ENCODE results near the gene VASN. TPM values are rescaled to one million over a fixed set of nuclear protein-coding genes. Genes with fewer than 3 reads are reported as not detected.

Gene VASN
- total RNA-seq, 2 donors from 2014 or later = 10.4 to 12.1 TPM

- Histone ChIP-seq H3K4me3 (ENCODE audit: low read length) (no peak overlapping the region), H3K27me3 (ENCODE audit: control insufficient read depth, insufficient read depth, low read length, poor library complexity, severe bottlenecking) (no peaks in the 10 kb centered on the region), H3K27ac (ENCODE audit: low read depth, low read length) (no peak overlapping the region), H3K9me3 (ENCODE audit: control insufficient read depth, low read length) (no peaks in the 10 kb centered on the region), H3K9ac (ENCODE audit: extremely low read depth, low read length, poor library complexity, severe bottlenecking) (no peak overlapping the region), H3K36me3 (ENCODE audit: control insufficient read depth, insufficient read depth, low read length) (no peaks in the 10 kb centered on the region), H3K4me1 (ENCODE audit: control insufficient read depth, insufficient read depth, low read length) (peaks cover 7% of the 10 kb centered on the region)
- no peaks in the 10 kb centered on the region for H3K9me3 Mint-ChIP-seq
- no peak overlapping the region for H3K27ac Mint-ChIP-seq
- DNase-seq = no peak
- no peak for TF ChIP-seq CTCF (conservative IDR thresholded peaks at IDR 0.05)
- 93% methylated on average over 4 to 6 of the region's 6 CpGs for WGBS, 2 experiments (ENCODE audit: insufficient coverage in 1 of 2, insufficient read length in 1 of 2)
- H3K36me3 Mint-ChIP-seq (ENCODE audit: low read depth) = no peaks in the 10 kb centered on the region
- H3K4me1 Mint-ChIP-seq = peaks cover 3% of the 10 kb centered on the region
- no peak overlapping the region for H3K4me3 Mint-ChIP-seq
- no peaks in the 10 kb centered on the region for H3K27me3 Mint-ChIP-seq (ENCODE audit: insufficient read depth)
Observed at GRCh38 chr16:4325253-4325758, 46.3 kb upstream of the VASN start.

GRCh38 chr16:4327386-4328045 lies 44.1 kb upstream of the VASN start:
- H3K9me3 Mint-ChIP-seq = no peaks in the 10 kb centered on the region
- H3K4me1 Mint-ChIP-seq = peaks cover 3% of the 10 kb centered on the region
- Histone ChIP-seq H3K9me3 (ENCODE audit: control insufficient read depth, low read length) (no peaks in the 10 kb centered on the region), H3K36me3 (ENCODE audit: control insufficient read depth, insufficient read depth, low read length) (no peaks in the 10 kb centered on the region), H3K27ac (ENCODE audit: low read depth, low read length) (no peak overlapping the region), H3K27me3 (ENCODE audit: control insufficient read depth, insufficient read depth, low read length, poor library complexity, severe bottlenecking) (no peaks in the 10 kb centered on the region), H3K9ac (ENCODE audit: extremely low read depth, low read length, poor library complexity, severe bottlenecking) (peak overlapping the region; percentile 44), H3K4me1 (ENCODE audit: control insufficient read depth, insufficient read depth, low read length) (peaks cover 7% of the 10 kb centered on the region), H3K4me3 (ENCODE audit: low read length) (peak overlapping the region; percentile 71)
- no peak overlapping the region for H3K27ac Mint-ChIP-seq
- TF ChIP-seq CTCF (conservative IDR thresholded peaks at IDR 0.05) = no peak
- no peaks in the 10 kb centered on the region for H3K36me3 Mint-ChIP-seq (ENCODE audit: low read depth)
- H3K4me3 Mint-ChIP-seq = peak overlapping the region; percentile 50
- WGBS, 2 experiments (ENCODE audit: insufficient coverage in 1 of 2, insufficient read length in 1 of 2) = 10 to 22% methylated on average over 13 to 56 of the region's 57 CpGs
- H3K27me3 Mint-ChIP-seq (ENCODE audit: insufficient read depth) = no peaks in the 10 kb centered on the region
- peak; percentile 69 for DNase-seq

- H3K4me1 ChIP-seq (ENCODE audit: control insufficient read depth, insufficient read depth, low read length) = peaks cover 7% of the 10 kb centered on the region
- DNase-seq = peak; percentile 95
- peaks cover 3% of the 10 kb centered on the region for H3K4me1 Mint-ChIP-seq
- H3K27ac ChIP-seq (ENCODE audit: low read depth, low read length) = peak overlapping the region; percentile 57
- H3K36me3 ChIP-seq (ENCODE audit: control insufficient read depth, insufficient read depth, low read length) = no peaks in the 10 kb centered on the region
- TF ChIP-seq CTCF (conservative IDR thresholded peaks at IDR 0.05) = peak; percentile 81
- peak overlapping the region; percentile 50 for H3K4me3 Mint-ChIP-seq
- no peaks in the 10 kb centered on the region for H3K9me3 Mint-ChIP-seq
- peak overlapping the region; percentile 71 for H3K4me3 ChIP-seq (ENCODE audit: low read length)
- H3K27me3 Mint-ChIP-seq (ENCODE audit: insufficient read depth) = no peaks in the 10 kb centered on the region
- H3K36me3 Mint-ChIP-seq (ENCODE audit: low read depth) = no peaks in the 10 kb centered on the region
- H3K9ac ChIP-seq (ENCODE audit: extremely low read depth, low read length, poor library complexity, severe bottlenecking) = peak overlapping the region; percentile 44
- no peaks in the 10 kb centered on the region for H3K9me3 ChIP-seq (ENCODE audit: control insufficient read depth, low read length)
- no peaks in the 10 kb centered on the region for H3K27me3 ChIP-seq (ENCODE audit: control insufficient read depth, insufficient read depth, low read length, poor library complexity, severe bottlenecking)
- H3K27ac Mint-ChIP-seq = no peak overlapping the region
- WGBS, 2 experiments (ENCODE audit: insufficient coverage in 1 of 2, insufficient read length in 1 of 2) = 21 to 26% methylated on average over 3 to 30 of the region's 30 CpGs
Observed at GRCh38 chr16:4328046-4328781, 43.4 kb upstream of the VASN start.
